Panc1 (cell line): Measurements from ENCODE around the gene NCAPH2. TPM values are rescaled to one million over a fixed set of nuclear protein-coding genes. Genes with fewer than 3 reads are reported as not detected.

Experiments
- ATAC-seq: fragments of 200-7000 bp; cut with Tn5 transposase; 2 replicates; pipeline ENCODE4 v1.9.1; 2020; ENCODE audit warnings: mild to moderate bottlenecking, moderate library complexity
- BruUV-seq: library from RNA; stranded (reverse); fragments of 400-500 nt; replicated peaks from 2 replicates; lab custom pipeline; 2021; lab: Mats Ljungman, UMichigan
- CTCF ChIA-PET: fragments of 300-600 bp; sonication (Branson Sonifier 250); formaldehyde crosslinking; loops from one replicate; lab custom pipeline; 2022; ENCODE audit warnings: antibody characterized with exemption; lab: Charles Lee
- POLR2A ChIA-PET: fragments of 300-600 bp; sonication (Branson Sonifier 250); formaldehyde crosslinking; loops from one replicate; lab custom pipeline; 2022; ENCODE audit warnings: antibody characterized with exemption; lab: Charles Lee
- DNase-seq: peaks from one replicate; pipeline ENCODE4 v3.0.0-alpha.2; 2010; ENCODE audit warnings: low read depth, low spot score
- H3K27ac ChIP-seq: 2 replicates; pipeline ENCODE4 v1.5.1; 2011; ENCODE audit warnings: mild to moderate bottlenecking, low read length, inconsistent platforms
- H3K27me3 ChIP-seq: fragments of 200-500 bp; sonication (Bioruptor generic); 2 replicates; pipeline ENCODE4 v1.6.0; 2014; ENCODE audit warnings: low read length, inconsistent platforms; ENCODE audit not compliant: control insufficient read depth, insufficient read depth
- H3K36me3 ChIP-seq: fragments of 200-500 bp; sonication (Bioruptor generic); 2 replicates; pipeline ENCODE4 v1.5.1; 2014; ENCODE audit warnings: inconsistent platforms, mild to moderate bottlenecking, low read length, moderate library complexity; ENCODE audit not compliant: control insufficient read depth, insufficient read depth
- H3K4me1 ChIP-seq: 2 replicates; pipeline ENCODE4 v1.5.1; 2011; ENCODE audit warnings: inconsistent platforms, mild to moderate bottlenecking, low read length, moderate library complexity; ENCODE audit not compliant: control insufficient read depth, insufficient read depth
- H3K4me3 ChIP-seq, 2 experiments: 2 replicates each; pipeline ENCODE4 v1.5.1; 2011 to 2012; ENCODE audit warnings: low read depth in 2 of 2, low read length in 2 of 2, mild to moderate bottlenecking in 2 of 2, inconsistent platforms in 1 of 2, moderate library complexity in 1 of 2
- H3K9me3 ChIP-seq: fragments of 200-500 bp; sonication (Bioruptor generic); 2 replicates; pipeline ENCODE4 v1.5.1; 2014; ENCODE audit warnings: low read depth, mild to moderate bottlenecking, inconsistent platforms, low read length, moderate library complexity; ENCODE audit not compliant: control insufficient read depth, insufficient read depth
- CTCF ChIP-seq: fragments of 450-650 bp; IDR thresholded peaks from 2 replicates; pipeline ENCODE4 v1.5.1; 2017; ENCODE audit warnings: mild to moderate bottlenecking
- POLR2AphosphoS5 ChIP-seq: IDR thresholded peaks from 2 replicates; pipeline ENCODE4 v1.6.1; 2012; ENCODE audit warnings: mild to moderate bottlenecking, low read depth, low read length, moderate library complexity
- REST ChIP-seq, 2 experiments: IDR thresholded peaks; 2 replicates each; pipeline ENCODE4 v1.6.1; 2011 to 2012; ENCODE audit warnings: low read depth in 2 of 2, control low read depth in 1 of 2, low read length in 1 of 2, mild to moderate bottlenecking in 1 of 2, moderate library complexity in 1 of 2; ENCODE audit not compliant: insufficient read depth in 1 of 2
- SIN3A ChIP-seq: IDR thresholded peaks from 2 replicates; pipeline ENCODE4 v1.6.1; 2012; ENCODE audit warnings: low read depth, mild to moderate bottlenecking, low read length, moderate library complexity, borderline replicate concordance; ENCODE audit not compliant: insufficient read depth
- TCF7L2 ChIP-seq: IDR thresholded peaks from 2 replicates; pipeline ENCODE4 v1.6.1; 2011; ENCODE audit warnings: mild to moderate bottlenecking, low read depth, low read length, inconsistent platforms
- in situ Hi-C: cut with HindIII; loops from 2 replicates; pipeline ENCODE4 v1.10.0; 2016; ENCODE audit warnings: low sequenced_read_pairs, low pct_unique_long_range_greater_than_20kb
- intact Hi-C: fragments of 100-400 bp; cut with micrococcal nuclease; formaldehyde crosslinking; loops from one replicate; pipeline ENCODE4 v1.10.0; 2022; ENCODE audit not compliant: unreplicated experiment
- total RNA-seq: library from RNA; stranded (reverse); gene quantifications from one replicate; pipeline ENCODE4 v1.2.1, GENCODE V29; 2021; ENCODE audit not compliant: unreplicated experiment

Gene NCAPH2
- total RNA-seq, 1 experiment from 2014 or later = 55.6 TPM

GRCh38 chr22:50488006-50488677 is 19.9 kb upstream of the NCAPH2 start:
- no peak for TF ChIP-seq SIN3A
- no peak for TF ChIP-seq TCF7L2
- TF ChIP-seq POLR2AphosphoS5 = no peak
- no peak for TF ChIP-seq CTCF
- TF ChIP-seq REST (IDR thresholded peaks at IDR 0.05; ENCODE audit: insufficient read depth in 1 of 2, low read depth in 2 of 2, low read length in 1 of 2) = no peak
- Histone ChIP-seq H3K27ac (no peak overlapping the region), H3K36me3 (no peaks in the 10 kb centered on the region), H3K4me1 (peaks cover 13% of the 10 kb centered on the region), H3K9me3 (no peaks in the 10 kb centered on the region), H3K4me3 (no peak overlapping the region), H3K27me3 (no peaks in the 10 kb centered on the region)
- CTCF ChIA-PET = no interaction called here
- no peak for ATAC-seq
- no peak for DNase-seq
- in situ Hi-C loops = no loop called here
- POLR2A ChIA-PET = no interaction called here
- intact Hi-C loops = no loop called here
- BruUV-seq = no TSS peak

GRCh38 chr22:50488886-50489285 is 19.1 kb upstream of the NCAPH2 start:
- ChIA-PET CTCF (interaction anchor here (0.7 kb wide), 1 partner anchor 280 kb away, joined by 7 read pairs; no protein-coding TSS in a partner anchor), POLR2A (no interaction called here)
- intact Hi-C loops = no loop called here
- H3K9me3 ChIP-seq = no peaks in the 10 kb centered on the region
- no peaks in the 10 kb centered on the region for H3K27me3 ChIP-seq
- no peak for ATAC-seq
- H3K36me3 ChIP-seq = no peaks in the 10 kb centered on the region
- H3K4me1 ChIP-seq = peaks cover 13% of the 10 kb centered on the region
- H3K4me3 ChIP-seq = no peak overlapping the region
- no TSS peak for BruUV-seq
- in situ Hi-C loops = no loop called here
- DNase-seq = no peak
- no peak overlapping the region for H3K27ac ChIP-seq
- TF ChIP-seq SIN3A (no peak), REST (IDR thresholded peaks at IDR 0.05; ENCODE audit: insufficient read depth in 1 of 2, low read depth in 2 of 2, low read length in 1 of 2) (no peak), TCF7L2 (no peak), CTCF (no peak), POLR2AphosphoS5 (no peak)
